Astrocyte (in vitro differentiated cells and primary cell): ENCODE data around the gene VCL. TPM values are rescaled to one million over a fixed set of nuclear protein-coding genes. Genes with fewer than 3 reads are reported as not detected.

Experiments used
- DNase-seq: peaks from one replicate; pipeline ENCODE4 v3.0.0-alpha.2; 2010; ENCODE audit warnings: low read depth
- FAIRE-seq: peaks from 2 replicates; lab custom pipeline; 2011; peaks lifted over from hg19 to GRCh38; lab: Jason Lieb, UNC
- H2AFZ ChIP-seq: 2 replicates; pipeline ENCODE4 v1.6.0; 2012; ENCODE audit warnings: low read depth, low read length, inconsistent platforms
- H3K27ac ChIP-seq: 2 replicates; pipeline ENCODE4 v1.5.1; 2011; ENCODE audit warnings: low read depth, low read length, inconsistent platforms
- H3K27me3 ChIP-seq: 2 replicates; pipeline ENCODE4 v1.6.0; 2011; ENCODE audit warnings: low read length, inconsistent platforms; ENCODE audit not compliant: insufficient read depth
- H3K36me3 ChIP-seq: 2 replicates; pipeline ENCODE4 v1.5.1; 2011; ENCODE audit warnings: low read length, inconsistent platforms; ENCODE audit not compliant: insufficient read depth
- H3K4me1 ChIP-seq: 2 replicates; pipeline ENCODE4 v1.5.1; 2011; ENCODE audit warnings: low read length, inconsistent platforms; ENCODE audit not compliant: insufficient read depth
- H3K4me2 ChIP-seq: 2 replicates; pipeline ENCODE4 v1.6.0; 2012; ENCODE audit warnings: low read length, inconsistent platforms
- H3K4me3 ChIP-seq: 2 replicates; pipeline ENCODE4 v1.5.1; 2011; ENCODE audit warnings: low read depth, mild to moderate bottlenecking, low read length, inconsistent platforms; ENCODE audit not compliant: insufficient read depth
- H3K79me2 ChIP-seq: 2 replicates; pipeline ENCODE4 v1.6.0; 2012; ENCODE audit warnings: mild to moderate bottlenecking, low read length, inconsistent platforms; ENCODE audit not compliant: insufficient read depth
- H3K9ac ChIP-seq: 2 replicates; pipeline ENCODE4 v1.6.0; 2012; ENCODE audit warnings: mild to moderate bottlenecking, low read length, inconsistent platforms
- H3K9me3 ChIP-seq: 2 replicates; pipeline ENCODE4 v1.5.1; 2012; ENCODE audit warnings: low read depth, mild to moderate bottlenecking, low read length, inconsistent platforms; ENCODE audit not compliant: insufficient read depth
- H4K20me1 ChIP-seq: 2 replicates; pipeline ENCODE4 v1.6.0; 2012; ENCODE audit warnings: low read length, inconsistent platforms; ENCODE audit not compliant: insufficient read depth
- H3K27ac Mint-ChIP-seq: one replicate; pipeline ENCODE4 v1.8.0; 2021; ENCODE audit warnings: mild to moderate bottlenecking, mixed read lengths; ENCODE audit not compliant: unreplicated experiment
- H3K27me3 Mint-ChIP-seq: one replicate; pipeline ENCODE4 v1.8.0; 2021; ENCODE audit warnings: low read depth, mixed read lengths; ENCODE audit not compliant: unreplicated experiment
- H3K36me3 Mint-ChIP-seq: one replicate; pipeline ENCODE4 v1.8.0; 2021; ENCODE audit warnings: low read depth, mixed read lengths; ENCODE audit not compliant: unreplicated experiment
- H3K4me1 Mint-ChIP-seq: one replicate; pipeline ENCODE4 v1.8.0; 2021; ENCODE audit warnings: low read depth, mixed read lengths; ENCODE audit not compliant: unreplicated experiment
- H3K4me3 Mint-ChIP-seq: one replicate; pipeline ENCODE4 v1.8.0; 2021; ENCODE audit warnings: mild to moderate bottlenecking, moderate library complexity, mixed read lengths; ENCODE audit not compliant: unreplicated experiment
- H3K9me3 Mint-ChIP-seq: one replicate; pipeline ENCODE4 v1.8.0; 2021; ENCODE audit warnings: mild to moderate bottlenecking, mixed read lengths; ENCODE audit not compliant: unreplicated experiment
- EZH2 ChIP-seq: IDR thresholded peaks from 2 replicates; pipeline ENCODE4 v1.6.1; 2012; ENCODE audit warnings: mild to moderate bottlenecking, low read length, inconsistent platforms; ENCODE audit not compliant: insufficient read depth
- total RNA-seq: library from RNA; stranded (reverse); gene quantifications from 2 replicates; pipeline ENCODE4 v1.2.1, GENCODE V29; 2021
- TF ChIP-seq, protein P1 (sequence below): IDR thresholded peaks from 2 replicates; pipeline ENCODE4 v1.5.1; 2011; ENCODE audit warnings: low read depth, mild to moderate bottlenecking, inconsistent platforms, low read length, moderate library complexity; ENCODE audit not compliant: insufficient read depth

Gene VCL
- total RNA-seq, 1 donor from 2014 or later = 474 TPM

DNA sequence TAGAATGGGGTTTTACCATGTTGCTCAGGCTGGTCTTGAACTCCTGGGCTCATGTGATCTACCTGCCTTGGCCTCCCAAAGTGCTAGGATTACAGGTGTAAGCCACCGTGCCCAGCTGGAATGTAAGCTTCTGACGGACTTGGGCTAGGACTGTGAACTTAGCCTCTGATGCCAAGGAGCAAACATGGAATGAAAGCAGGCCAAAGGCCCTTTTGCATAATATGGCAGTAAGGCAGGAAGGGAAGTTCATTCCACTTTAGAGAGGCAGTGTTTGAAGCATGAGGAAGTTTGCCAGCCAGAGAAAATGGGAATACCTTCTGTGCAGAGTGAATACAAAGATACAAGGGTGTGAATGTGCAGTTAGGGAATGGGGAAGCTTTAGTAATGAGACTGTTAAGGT lies 20.3 kb downstream of the VCL start:
- Mint-ChIP-seq H3K4me1 (peaks cover 32% of the 10 kb centered on the region), H3K27ac (peak overlapping the region; percentile 59), H3K27me3 (no peaks in the 10 kb centered on the region), H3K36me3 (peaks cover 9% of the 10 kb centered on the region), H3K4me3 (no peak overlapping the region), H3K9me3 (no peaks in the 10 kb centered on the region)
- DNase-seq (no peak), FAIRE-seq (no peak)
- H3K9ac ChIP-seq = no peak overlapping the region
- TF ChIP-seq, protein P1, sequence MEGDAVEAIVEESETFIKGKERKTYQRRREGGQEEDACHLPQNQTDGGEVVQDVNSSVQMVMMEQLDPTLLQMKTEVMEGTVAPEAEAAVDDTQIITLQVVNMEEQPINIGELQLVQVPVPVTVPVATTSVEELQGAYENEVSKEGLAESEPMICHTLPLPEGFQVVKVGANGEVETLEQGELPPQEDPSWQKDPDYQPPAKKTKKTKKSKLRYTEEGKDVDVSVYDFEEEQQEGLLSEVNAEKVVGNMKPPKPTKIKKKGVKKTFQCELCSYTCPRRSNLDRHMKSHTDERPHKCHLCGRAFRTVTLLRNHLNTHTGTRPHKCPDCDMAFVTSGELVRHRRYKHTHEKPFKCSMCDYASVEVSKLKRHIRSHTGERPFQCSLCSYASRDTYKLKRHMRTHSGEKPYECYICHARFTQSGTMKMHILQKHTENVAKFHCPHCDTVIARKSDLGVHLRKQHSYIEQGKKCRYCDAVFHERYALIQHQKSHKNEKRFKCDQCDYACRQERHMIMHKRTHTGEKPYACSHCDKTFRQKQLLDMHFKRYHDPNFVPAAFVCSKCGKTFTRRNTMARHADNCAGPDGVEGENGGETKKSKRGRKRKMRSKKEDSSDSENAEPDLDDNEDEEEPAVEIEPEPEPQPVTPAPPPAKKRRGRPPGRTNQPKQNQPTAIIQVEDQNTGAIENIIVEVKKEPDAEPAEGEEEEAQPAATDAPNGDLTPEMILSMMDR = no peak
- no peak for TF ChIP-seq EZH2
- no peak overlapping the region for H3K4me3 ChIP-seq
- peaks cover 97% of the 10 kb centered on the region for H4K20me1 ChIP-seq
- no peak overlapping the region for H3K4me2 ChIP-seq
- H3K27me3 ChIP-seq = no peaks in the 10 kb centered on the region
- peaks cover 26% of the 10 kb centered on the region for H3K36me3 ChIP-seq
- H3K9me3 ChIP-seq = no peaks in the 10 kb centered on the region
- H3K4me1 ChIP-seq = peaks cover 24% of the 10 kb centered on the region
- no peak overlapping the region for H2AFZ ChIP-seq
- H3K79me2 ChIP-seq = peaks cover 97% of the 10 kb centered on the region
- no peak overlapping the region for H3K27ac ChIP-seq

DNA sequence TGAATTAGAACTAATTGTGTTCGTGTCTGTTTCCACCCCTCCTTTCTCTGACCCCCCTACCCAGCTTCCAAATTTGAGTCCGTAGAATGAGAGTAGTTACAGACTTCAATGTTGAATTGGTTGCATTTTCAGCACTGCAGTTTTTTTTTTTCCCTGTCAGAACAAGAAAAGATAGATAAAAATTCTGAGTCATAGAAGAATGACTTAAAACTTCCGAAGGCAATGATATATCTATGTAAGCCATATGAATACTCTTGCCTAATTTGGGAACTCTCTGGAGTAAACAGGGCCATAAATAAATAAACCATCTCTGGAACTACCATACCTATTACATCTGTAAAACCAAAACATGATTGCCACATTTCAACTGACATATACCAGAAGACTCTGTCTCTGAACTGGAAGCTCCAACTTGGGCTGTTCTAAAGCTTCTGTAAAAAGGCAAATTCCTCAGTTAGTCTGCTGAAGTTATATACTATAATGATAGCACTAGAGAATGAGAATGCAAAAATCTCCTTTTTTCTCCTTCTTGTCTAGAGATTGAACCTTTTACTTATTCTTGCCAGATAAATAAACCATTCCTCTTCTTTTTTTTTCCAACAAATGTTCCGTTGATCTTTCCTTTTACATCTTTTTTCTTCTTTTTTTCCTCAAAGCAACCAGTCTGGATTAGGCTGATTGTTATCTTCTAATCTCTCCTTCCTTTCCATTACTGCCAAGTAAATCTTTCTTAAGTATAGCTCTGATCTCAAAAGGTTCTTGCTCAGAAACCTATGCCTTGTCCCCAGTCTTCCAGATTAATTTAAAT lies 23.5 kb downstream of the VCL start:
- Histone ChIP-seq H3K4me3 (no peak overlapping the region), H3K36me3 (peaks cover 29% of the 10 kb centered on the region), H3K9ac (no peak overlapping the region), H3K4me2 (peak overlapping the region; percentile 54), H4K20me1 (peaks cover 97% of the 10 kb centered on the region), H2AFZ (no peak overlapping the region), H3K79me2 (peaks cover 97% of the 10 kb centered on the region), H3K9me3 (no peaks in the 10 kb centered on the region), H3K27ac (peak overlapping the region; percentile 43), H3K4me1 (peaks cover 29% of the 10 kb centered on the region), H3K27me3 (no peaks in the 10 kb centered on the region)
- no peaks in the 10 kb centered on the region for H3K27me3 Mint-ChIP-seq
- FAIRE-seq (no peak), DNase-seq (peak; percentile 65)
- H3K9me3 Mint-ChIP-seq = no peaks in the 10 kb centered on the region
- H3K4me3 Mint-ChIP-seq = peak overlapping the region; percentile 12
- peak overlapping the region; percentile 5 for H3K27ac Mint-ChIP-seq
- peaks cover 9% of the 10 kb centered on the region for H3K36me3 Mint-ChIP-seq
- no peak for TF ChIP-seq EZH2
- TF ChIP-seq, protein P1 = no peak
- peaks cover 44% of the 10 kb centered on the region for H3K4me1 Mint-ChIP-seq
